ENCODE results near the gene SLC29A2. TPM values are rescaled to one million over a fixed set of nuclear protein-coding genes. Genes with fewer than 3 reads are reported as not detected.
A peak's percentile ranks its signal among the peaks of the same experiment; 100 is the strongest.

The SLC29A2 gene
- polyA plus RNA-seq, 1 experiment: 0.16 TPM

GRCh38 chr11:66339162-66339675 is 32.3 kb downstream of the SLC29A2 start:
- TF ChIP-seq, protein P1, sequence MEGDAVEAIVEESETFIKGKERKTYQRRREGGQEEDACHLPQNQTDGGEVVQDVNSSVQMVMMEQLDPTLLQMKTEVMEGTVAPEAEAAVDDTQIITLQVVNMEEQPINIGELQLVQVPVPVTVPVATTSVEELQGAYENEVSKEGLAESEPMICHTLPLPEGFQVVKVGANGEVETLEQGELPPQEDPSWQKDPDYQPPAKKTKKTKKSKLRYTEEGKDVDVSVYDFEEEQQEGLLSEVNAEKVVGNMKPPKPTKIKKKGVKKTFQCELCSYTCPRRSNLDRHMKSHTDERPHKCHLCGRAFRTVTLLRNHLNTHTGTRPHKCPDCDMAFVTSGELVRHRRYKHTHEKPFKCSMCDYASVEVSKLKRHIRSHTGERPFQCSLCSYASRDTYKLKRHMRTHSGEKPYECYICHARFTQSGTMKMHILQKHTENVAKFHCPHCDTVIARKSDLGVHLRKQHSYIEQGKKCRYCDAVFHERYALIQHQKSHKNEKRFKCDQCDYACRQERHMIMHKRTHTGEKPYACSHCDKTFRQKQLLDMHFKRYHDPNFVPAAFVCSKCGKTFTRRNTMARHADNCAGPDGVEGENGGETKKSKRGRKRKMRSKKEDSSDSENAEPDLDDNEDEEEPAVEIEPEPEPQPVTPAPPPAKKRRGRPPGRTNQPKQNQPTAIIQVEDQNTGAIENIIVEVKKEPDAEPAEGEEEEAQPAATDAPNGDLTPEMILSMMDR (IDR thresholded peaks at IDR 0.05; ENCODE audit: low read depth, low read length): no peak
- H3K9me3 ChIP-seq (ENCODE audit: control insufficient read depth, insufficient read depth, low read length): peaks cover 3% of the 10 kb centered on the region; the same call in 1 of the 2 replicates
- H3K27me3 ChIP-seq (ENCODE audit: control insufficient read depth, insufficient read depth, low read length): no peaks in the 10 kb centered on the region
- no peak overlapping the region for H3K4me3 ChIP-seq (ENCODE audit: low read depth, low read length)
- POLR2A ChIA-PET: interaction anchor here (1.3 kb wide), 1 partner anchor 9 kb away, joined by 4 read pairs; no protein-coding TSS in a partner anchor
- CTCF ChIA-PET: interaction anchor here (1.1 to 1.2 kb wide), 2 partner anchors 10 to 47 kb away, joined by 3 read pairs; no protein-coding TSS in a partner anchor
- peak overlapping the region; percentile 21 for H3K27ac ChIP-seq (ENCODE audit: low read depth, low read length)
- DNase-seq (ENCODE audit: low read depth, low spot score): no peak

DNA sequence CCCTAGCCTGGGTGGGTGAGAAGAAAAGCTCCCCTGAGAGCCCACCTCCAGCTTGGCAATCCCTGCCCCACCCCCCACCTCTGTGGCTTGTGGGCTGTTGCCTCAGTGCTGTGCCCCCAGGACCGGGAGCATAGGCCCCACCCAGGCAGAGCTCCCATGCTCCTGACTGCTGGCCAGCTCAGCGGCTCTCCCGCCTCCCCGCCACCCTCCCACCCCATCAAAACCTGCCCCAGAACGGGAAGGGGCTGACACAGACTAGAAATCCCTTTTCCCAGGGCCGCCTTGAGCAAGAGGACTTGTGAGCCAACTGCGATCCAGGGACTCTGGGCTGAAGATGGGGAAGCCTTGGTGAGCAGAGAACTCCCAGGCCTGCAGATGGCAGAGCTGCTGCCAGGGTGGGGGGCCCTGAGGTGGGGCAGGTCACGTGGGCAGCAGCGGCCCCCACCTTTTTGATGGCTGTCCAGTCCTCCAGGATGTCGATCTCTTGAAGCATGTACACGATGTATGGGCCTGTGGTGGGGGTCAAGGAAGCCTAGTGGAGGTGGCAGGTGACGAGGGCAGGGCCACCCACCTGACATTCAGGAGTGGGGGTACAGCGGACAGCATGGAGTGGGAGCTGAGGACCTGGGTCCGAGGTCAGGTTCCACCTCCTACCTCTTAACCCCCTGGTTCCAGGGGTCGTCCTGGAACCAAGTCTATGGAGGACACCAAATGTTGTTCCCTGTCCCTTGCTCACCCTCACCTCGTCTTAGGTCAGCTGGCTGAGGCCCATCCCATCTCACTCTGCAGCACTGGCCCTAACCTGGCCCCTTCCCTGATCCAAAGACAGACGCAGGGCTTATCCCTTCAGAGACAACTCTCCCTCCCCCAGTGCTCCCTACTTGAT is 33.0 kb downstream of the SLC29A2 start:
- peaks cover 3% of the 10 kb centered on the region; the same call in 1 of the 2 replicates for H3K9me3 ChIP-seq (ENCODE audit: control insufficient read depth, insufficient read depth, low read length)
- no peak for DNase-seq (ENCODE audit: low read depth, low spot score)
- H3K27ac ChIP-seq (ENCODE audit: low read depth, low read length): peak overlapping the region; percentile 97
- ChIA-PET CTCF (interaction anchor here (1.1 to 1.6 kb wide), 3 partner anchors 26 to 48 kb away, joined by 5 to 7 read pairs (median 6); no protein-coding TSS in a partner anchor), POLR2A (interaction anchor here (0.7 to 1.8 kb wide), 3 partner anchors 10 to 49 kb away, joined by 4 to 11 read pairs (median 4); partner anchors contain the start of gene YIF1A)
- H3K4me3 ChIP-seq (ENCODE audit: low read depth, low read length): no peak overlapping the region
- TF ChIP-seq, protein P1 (IDR thresholded peaks at IDR 0.05; ENCODE audit: low read depth, low read length): no peak
- H3K27me3 ChIP-seq (ENCODE audit: control insufficient read depth, insufficient read depth, low read length): no peaks in the 10 kb centered on the region

- ChIA-PET POLR2A (interaction anchor here (0.7 to 3.7 kb wide), 7 partner anchors 7 to 48 kb away, joined by 4 to 99 read pairs (median 13); partner anchors contain the start of genes B4GAT1, BRMS1, CD248 and YIF1A), CTCF (interaction anchor here (1.1 to 1.6 kb wide), 4 partner anchors 25 to 49 kb away, joined by 3 to 7 read pairs (median 6); partner anchors contain the start of gene YIF1A)
- TF ChIP-seq, protein P1 (IDR thresholded peaks at IDR 0.05; ENCODE audit: low read depth, low read length): no peak
- H3K9me3 ChIP-seq (ENCODE audit: control insufficient read depth, insufficient read depth, low read length): peaks cover 3% of the 10 kb centered on the region; the same call in 1 of the 2 replicates
- no peak for DNase-seq (ENCODE audit: low read depth, low spot score)
- peak overlapping the region; percentile 97 for H3K27ac ChIP-seq (ENCODE audit: low read depth, low read length)
- H3K4me3 ChIP-seq (ENCODE audit: low read depth, low read length): no peak overlapping the region
- H3K27me3 ChIP-seq (ENCODE audit: control insufficient read depth, insufficient read depth, low read length): no peaks in the 10 kb centered on the region
These were observed 34.3 kb downstream of the SLC29A2 start for GRCh38 chr11:66337103-66337899.

GRCh38 chr11:66336234-66337102 is 35.1 kb downstream of the SLC29A2 start, which contains the start of gene RIN1:
RIN1 (minus strand) TSS chr11:66336434; CDS start chr11:66336402, 32 bp downstream.
- CTCF ChIA-PET: interaction anchor here (0.8 to 2.3 kb wide), 9 partner anchors 9 to 54 kb away, joined by 3 to 64 read pairs (median 4); partner anchors contain the start of genes BRMS1, CD248 and YIF1A
- DNase-seq (ENCODE audit: low read depth, low spot score): peak; percentile 97
- peaks cover 3% of the 10 kb centered on the region; the same call in 1 of the 2 replicates for H3K9me3 ChIP-seq (ENCODE audit: control insufficient read depth, insufficient read depth, low read length)
- POLR2A ChIA-PET: interaction anchor here (0.6 to 3.7 kb wide), 13 partner anchors 8 to 93 kb away, joined by 3 to 99 read pairs (median 5); partner anchors contain the start of genes B4GAT1, BRMS1, CD248 and YIF1A
- peak within 1 kb of the TSS; percentile 97 for H3K27ac ChIP-seq (ENCODE audit: low read depth, low read length)
- H3K27me3 ChIP-seq (ENCODE audit: control insufficient read depth, insufficient read depth, low read length): no peaks in the 10 kb centered on the region
- H3K4me3 ChIP-seq (ENCODE audit: low read depth, low read length): peak within 1 kb of the TSS; percentile 85
- TF ChIP-seq, protein P1 (IDR thresholded peaks at IDR 0.05; ENCODE audit: low read depth, low read length): peak; percentile 24; the same call in 1 of the 2 replicates
